HEK293T (cell line): Measurements from ENCODE around the gene SORBS2.

Source experiments
- ARNT ChIP-seq: fragments of 450-650 bp; IDR thresholded peaks from 2 replicates; pipeline ENCODE4 v1.6.1; 2017; ENCODE audit warnings: mild to moderate bottlenecking
- BHLHE40 ChIP-seq: fragments of 450-650 bp; IDR thresholded peaks from 2 replicates; pipeline ENCODE4 v1.6.1; 2016; ENCODE audit warnings: mild to moderate bottlenecking, moderate library complexity, borderline replicate concordance
- FOXA1 ChIP-seq: fragments of 450-650 bp; IDR thresholded peaks from 2 replicates; pipeline ENCODE4 v1.6.1; 2016; ENCODE audit warnings: mild to moderate bottlenecking
- FOXK2 ChIP-seq: fragments of 450-650 bp; IDR thresholded peaks from 2 replicates; pipeline ENCODE4 v1.6.1; 2016; ENCODE audit warnings: mild to moderate bottlenecking
- FOXM1 ChIP-seq: fragments of 450-650 bp; IDR thresholded peaks from 2 replicates; pipeline ENCODE4 v1.6.1; 2017; ENCODE audit warnings: mild to moderate bottlenecking, borderline replicate concordance
- HDGF ChIP-seq: fragments of 450-650 bp; IDR thresholded peaks from 2 replicates; pipeline ENCODE4 v1.6.1; 2017; ENCODE audit warnings: antibody characterized with exemption, borderline replicate concordance
- L3MBTL2 ChIP-seq: fragments of 450-650 bp; conservative IDR thresholded peaks from 2 replicates; pipeline ENCODE4 v1.6.1; 2016; ENCODE audit warnings: mild to moderate bottlenecking
- LEF1 ChIP-seq: fragments of 450-650 bp; IDR thresholded peaks from 2 replicates; pipeline ENCODE4 v1.6.1; 2017; ENCODE audit warnings: mild to moderate bottlenecking, borderline replicate concordance
- NFRKB ChIP-seq: fragments of 450-650 bp; IDR thresholded peaks from 2 replicates; pipeline ENCODE4 v1.6.1; 2016; ENCODE audit warnings: mild to moderate bottlenecking, moderate library complexity
- PKNOX1 ChIP-seq: fragments of 450-650 bp; IDR thresholded peaks from 2 replicates; pipeline ENCODE4 v1.6.1; 2016
- SP1 ChIP-seq: fragments of 450-650 bp; IDR thresholded peaks from 2 replicates; pipeline ENCODE4 v1.6.1; 2017
- SUZ12 ChIP-seq: fragments of 450-650 bp; IDR thresholded peaks from 2 replicates; pipeline ENCODE4 v1.6.1; 2016; ENCODE audit warnings: mild to moderate bottlenecking
- TARDBP ChIP-seq: fragments of 450-650 bp; IDR thresholded peaks from 2 replicates; pipeline ENCODE4 v1.6.1; 2016
- ZNF384 ChIP-seq: fragments of 450-650 bp; IDR thresholded peaks from 2 replicates; pipeline ENCODE4 v1.6.1; 2016

GRCh38 chr4:185811509-185812364 is at the start of gene SORBS2:
- TF ChIP-seq SP1 (no peak), FOXA1 (no peak), NFRKB (no peak), ZNF384 (no peak), SUZ12 (no peak), FOXM1 (no peak), ARNT (no peak), BHLHE40 (no peak), LEF1 (no peak), PKNOX1 (no peak), FOXK2 (no peak), HDGF (no peak), L3MBTL2 (no peak), TARDBP (no peak)
